Kidney epithelial cell (primary cell): ENCODE data around the gene C1orf226. TPM values are rescaled to one million over a fixed set of nuclear protein-coding genes. Genes with fewer than 3 reads are reported as not detected.

Experiments used
- DNase-seq: peaks from one replicate; pipeline ENCODE4 v3.0.0-alpha.2; 2010; ENCODE audit warnings: low read depth
- H3K27me3 ChIP-seq: 2 replicates; pipeline ENCODE4 v1.6.0; 2011; ENCODE audit warnings: low read length; ENCODE audit not compliant: control insufficient read depth, insufficient read depth
- H3K36me3 ChIP-seq: 2 replicates; pipeline ENCODE4 v1.5.1; 2011; ENCODE audit warnings: low read length; ENCODE audit not compliant: control insufficient read depth, insufficient read depth
- H3K4me3 ChIP-seq: 2 replicates; pipeline ENCODE4 v1.5.1; 2011; ENCODE audit warnings: low read depth, mild to moderate bottlenecking, control low read depth, low read length
- CTCF ChIP-seq: IDR thresholded peaks from 2 replicates; pipeline ENCODE4 v1.5.1; 2011; ENCODE audit warnings: mild to moderate bottlenecking, moderate library complexity, low read length, control low read depth, inconsistent platforms; ENCODE audit not compliant: insufficient read depth, poor library complexity, severe bottlenecking
- total RNA-seq: library from RNA; depleted of rRNA; stranded (reverse); fragments of >200 nt; gene quantifications from 2 replicates; pipeline ENCODE4 v1.2.3, GENCODE V29; 2015

Gene C1orf226
- 3.7 and 3.9 TPM in 2 replicates for total RNA-seq

GRCh38 chr1:162381383-162381782 lies at the start of gene C1orf226:
C1orf226 (plus strand) TSS chr1:162381728; CDS start chr1:162381902, 174 bp downstream.
- DNase-seq: peak; percentile 51
- no peak for TF ChIP-seq CTCF

GRCh38 chr1:162333991-162334390 lies 47.5 kb upstream of the C1orf226 start:
- no peak for TF ChIP-seq CTCF
- no peak for DNase-seq
- H3K4me3 ChIP-seq: no peak overlapping the region
- no peaks in the 10 kb centered on the region for H3K27me3 ChIP-seq
- no peaks in the 10 kb centered on the region for H3K36me3 ChIP-seq

More at GRCh38 chr1:162381383-162381782, at the start of gene C1orf226:
- Histone ChIP-seq H3K36me3 (peaks cover 3% of the 10 kb centered on the region), H3K4me3 (no peak within 1 kb of the TSS), H3K27me3 (no peaks in the 10 kb centered on the region)

GRCh38 chr1:162335126-162335525 lies 46.4 kb upstream of the C1orf226 start:
- TF ChIP-seq CTCF: no peak
- H3K4me3 ChIP-seq: no peak overlapping the region
- no peak for DNase-seq
- H3K36me3 ChIP-seq: no peaks in the 10 kb centered on the region
- H3K27me3 ChIP-seq: no peaks in the 10 kb centered on the region

GRCh38 chr1:162336621-162337285 lies 44.8 kb upstream of the C1orf226 start:
- H3K27me3 ChIP-seq: no peaks in the 10 kb centered on the region
- DNase-seq: no peak
- no peaks in the 10 kb centered on the region for H3K36me3 ChIP-seq
- no peak overlapping the region for H3K4me3 ChIP-seq
- no peak for TF ChIP-seq CTCF

GRCh38 chr1:162342452-162342983 lies 39.0 kb upstream of the C1orf226 start:
- no peaks in the 10 kb centered on the region for H3K27me3 ChIP-seq
- TF ChIP-seq CTCF: no peak
- no peak overlapping the region for H3K4me3 ChIP-seq
- no peak for DNase-seq
- H3K36me3 ChIP-seq: no peaks in the 10 kb centered on the region

- Histone ChIP-seq H3K4me3 (no peak overlapping the region), H3K36me3 (no peaks in the 10 kb centered on the region), H3K27me3 (no peaks in the 10 kb centered on the region)
- DNase-seq: no peak
- no peak for TF ChIP-seq CTCF
Observed at GRCh38 chr1:162343470-162343869, 38.1 kb upstream of the C1orf226 start.
